ENCODE measurements around the gene SLC16A8. TPM values are rescaled to one million over a fixed set of nuclear protein-coding genes. Genes with fewer than 3 reads are reported as not detected.

Gene SLC16A8
- polyA plus RNA-seq, 1 experiment, result not detected

GRCh38 chr22:38114484-38115398 lies 30.8 kb upstream of the SLC16A8 start:
- Histone ChIP-seq H3K9me3 (ENCODE audit: control insufficient read depth, insufficient read depth, low read length) (no peaks in the 10 kb centered on the region; the same call in 1 of the 2 replicates), H3K27me3 (ENCODE audit: control insufficient read depth, insufficient read depth, low read length) (peaks cover 2% of the 10 kb centered on the region), H3K27ac (ENCODE audit: low read depth, low read length) (no peak overlapping the region), H3K4me3 (ENCODE audit: low read depth, low read length) (no peak overlapping the region)
- TF ChIP-seq CTCF (IDR thresholded peaks at IDR 0.05; ENCODE audit: low read depth, low read length), result peak; percentile 96
- ChIA-PET POLR2A (interaction anchor here (0.6 to 1.5 kb wide), 3 partner anchors 12 to 88 kb away, joined by 3 to 6 read pairs (median 3); partner anchors contain the start of gene MAFF), CTCF (interaction anchor here (0.5 to 3.0 kb wide), 44 partner anchors 9 to 458 kb away, joined by 3 to 27 read pairs (median 4); partner anchors contain the start of gene MAFF)
- DNase-seq (ENCODE audit: low read depth, low spot score), result peak; percentile 66

GRCh38 chr22:38112381-38112780 lies 28.4 kb upstream of the SLC16A8 start:
- ChIA-PET POLR2A (no interaction called here), CTCF (interaction anchor here (1.0 to 1.3 kb wide), 2 partner anchors 13 to 15 kb away, joined by 3 read pairs; no protein-coding TSS in a partner anchor)
- no peak for DNase-seq (ENCODE audit: low read depth, low spot score)
- H3K9me3 ChIP-seq (ENCODE audit: control insufficient read depth, insufficient read depth, low read length), result no peaks in the 10 kb centered on the region; the same call in 1 of the 2 replicates
- no peak overlapping the region for H3K4me3 ChIP-seq (ENCODE audit: low read depth, low read length)
- no peak for TF ChIP-seq CTCF (IDR thresholded peaks at IDR 0.05; ENCODE audit: low read depth, low read length)
- H3K27ac ChIP-seq (ENCODE audit: low read depth, low read length), result no peak overlapping the region
- H3K27me3 ChIP-seq (ENCODE audit: control insufficient read depth, insufficient read depth, low read length), result peaks cover 2% of the 10 kb centered on the region

- Histone ChIP-seq H3K27me3 (ENCODE audit: control insufficient read depth, insufficient read depth, low read length) (peaks cover 2% of the 10 kb centered on the region), H3K9me3 (ENCODE audit: control insufficient read depth, insufficient read depth, low read length) (no peaks in the 10 kb centered on the region; the same call in 1 of the 2 replicates), H3K27ac (ENCODE audit: low read depth, low read length) (no peak overlapping the region), H3K4me3 (ENCODE audit: low read depth, low read length) (no peak overlapping the region)
- ChIA-PET CTCF (no interaction called here), POLR2A (no interaction called here)
- no peak for TF ChIP-seq CTCF (IDR thresholded peaks at IDR 0.05; ENCODE audit: low read depth, low read length)
- no peak for DNase-seq (ENCODE audit: low read depth, low spot score)
Measured at GRCh38 chr22:38111925-38112355, 28.0 kb upstream of the SLC16A8 start.

GRCh38 chr22:38110863-38111852 lies 27.2 kb upstream of the SLC16A8 start:
- no peak for TF ChIP-seq CTCF (IDR thresholded peaks at IDR 0.05; ENCODE audit: low read depth, low read length)
- Histone ChIP-seq H3K9me3 (ENCODE audit: control insufficient read depth, insufficient read depth, low read length) (no peaks in the 10 kb centered on the region; the same call in 1 of the 2 replicates), H3K27ac (ENCODE audit: low read depth, low read length) (no peak overlapping the region), H3K27me3 (ENCODE audit: control insufficient read depth, insufficient read depth, low read length) (peaks cover 2% of the 10 kb centered on the region), H3K4me3 (ENCODE audit: low read depth, low read length) (no peak overlapping the region)
- ChIA-PET POLR2A (no interaction called here), CTCF (interaction anchor here (1.2 kb wide), 1 partner anchor 11 kb away, joined by 5 read pairs; no protein-coding TSS in a partner anchor)
- DNase-seq (ENCODE audit: low read depth, low spot score), result no peak

Measured in AG04450 (cell line).